Measurements from ENCODE around the gene NBEAL2.

Gene NBEAL2

DNA sequence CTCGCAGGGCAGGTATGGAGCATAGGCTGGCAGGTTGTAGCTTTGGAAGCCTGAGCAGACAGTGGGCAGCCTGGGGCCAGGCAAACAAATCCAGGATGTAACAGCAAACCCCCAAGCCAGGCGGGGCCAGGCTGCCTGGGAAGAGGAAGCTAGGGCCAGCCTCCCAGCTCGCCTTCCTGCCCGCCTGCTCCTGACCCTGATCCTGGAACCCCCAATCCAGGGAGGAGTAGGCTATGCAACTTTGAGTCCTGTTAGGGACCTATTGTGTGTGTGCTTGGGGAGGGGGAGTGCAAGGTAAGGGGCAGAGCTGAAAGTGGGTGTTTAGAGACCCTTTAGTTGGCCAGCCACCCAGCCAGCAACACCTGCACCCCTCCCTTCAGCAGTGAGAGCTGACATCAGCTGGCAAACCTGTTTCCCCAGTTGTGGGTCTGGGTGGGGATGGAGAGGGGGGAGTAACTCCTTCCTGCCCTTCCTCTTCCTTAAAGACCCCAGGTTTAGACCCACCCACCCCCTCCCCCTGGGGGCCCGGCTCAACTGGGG lies 2.5 kb downstream of the NBEAL2 start:
- Histone ChIP-seq H3K27me3 (ENCODE audit: insufficient read depth, low read length) (peaks cover 11% of the 10 kb centered on the region; the same call in 1 of the 2 replicates), H3K4me3 (ENCODE audit: low read length) (0 out of 2 replicates have a peak overlapping the region, but pooled peaks have one; percentile 6), H3K27ac (ENCODE audit: low read depth, low read length) (no peak overlapping the region), H3K9me3 (ENCODE audit: insufficient read depth, low read depth, low read length) (no peaks in the 10 kb centered on the region), H3K4me1 (ENCODE audit: insufficient read depth, low read length) (peaks cover 12% of the 10 kb centered on the region), H3K36me3 (ENCODE audit: insufficient read depth, low read length) (no peaks in the 10 kb centered on the region), H3K9ac (ENCODE audit: low read depth, low read length) (no peak overlapping the region)
- 49% methylated on average over 5 of the region's 5 CpGs for WGBS

DNA sequence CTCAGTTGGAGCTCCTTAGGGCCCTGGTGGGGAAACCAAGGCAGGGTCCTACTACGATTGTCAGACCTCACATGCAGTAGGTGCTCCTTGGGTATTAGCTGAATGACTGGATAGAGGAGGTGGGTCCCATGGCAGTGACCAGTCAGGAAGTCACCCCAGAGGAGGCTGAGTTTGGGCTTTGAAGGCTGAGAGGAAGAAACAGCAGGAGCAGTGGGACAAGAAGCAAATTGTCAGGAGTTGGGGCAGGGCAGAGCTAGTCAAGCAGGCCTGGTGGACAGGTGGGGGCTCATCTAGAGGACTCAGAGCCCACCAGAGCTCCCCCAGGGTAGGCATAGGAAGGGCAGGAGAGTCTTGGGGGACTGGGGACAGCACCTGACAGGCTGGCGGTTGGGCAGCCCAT lies 3.1 kb downstream of the NBEAL2 start:
- no peak overlapping the region for H3K27ac ChIP-seq (ENCODE audit: low read depth, low read length)
- no peak overlapping the region for H3K4me3 ChIP-seq (ENCODE audit: low read length)
- H3K4me1 ChIP-seq (ENCODE audit: insufficient read depth, low read length): peaks cover 12% of the 10 kb centered on the region

DNA sequence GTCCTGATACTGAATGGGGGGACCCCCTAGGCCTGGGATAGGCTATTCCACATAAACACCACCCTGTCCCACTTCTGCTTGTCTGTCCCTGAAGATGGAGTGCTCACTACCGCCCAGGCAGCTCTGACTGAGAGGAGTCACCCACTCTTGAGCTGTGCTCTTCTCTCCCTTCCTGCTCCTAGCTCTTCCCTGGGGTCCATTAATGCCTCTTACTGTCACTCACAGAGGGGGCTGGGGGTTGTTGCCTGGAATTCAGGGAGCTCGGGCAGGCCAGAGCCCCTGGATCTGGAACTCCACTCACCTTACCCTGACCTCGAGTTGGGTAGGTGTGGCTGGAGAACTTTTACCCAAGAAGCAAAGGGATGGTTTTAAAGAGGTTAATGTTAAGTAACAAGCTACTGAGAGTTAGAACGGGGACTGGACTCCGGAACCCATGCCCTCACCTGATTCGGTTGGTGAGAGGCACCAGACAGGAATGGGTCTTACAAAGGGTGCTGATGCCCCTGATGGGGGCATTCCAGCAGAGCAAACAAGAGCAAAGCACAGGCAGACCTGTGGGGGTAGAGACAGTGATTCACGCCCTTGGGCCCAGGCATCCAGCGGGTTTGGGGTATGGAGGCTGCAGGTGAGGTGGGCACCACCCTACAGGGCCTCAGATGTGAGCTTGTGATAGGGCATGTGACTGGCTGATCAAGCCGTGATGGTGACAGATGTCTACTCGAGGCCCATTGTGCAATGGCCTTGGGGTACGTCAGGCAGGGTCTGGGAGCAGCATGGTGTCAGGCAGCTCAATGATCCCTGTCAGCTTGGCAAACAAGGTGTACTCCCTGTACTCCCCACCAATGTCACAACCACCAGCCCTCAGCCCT lies 5.4 kb downstream of the NBEAL2 start:
- no peaks in the 10 kb centered on the region for H3K9me3 ChIP-seq (ENCODE audit: insufficient read depth, low read depth, low read length)
- H3K9ac ChIP-seq (ENCODE audit: low read depth, low read length): no peak overlapping the region
- peaks cover 11% of the 10 kb centered on the region; the same call in 1 of the 2 replicates for H3K27me3 ChIP-seq (ENCODE audit: insufficient read depth, low read length)
- no peak overlapping the region for H3K4me3 ChIP-seq (ENCODE audit: low read length)
- WGBS: 91% methylated on average over 11 of the region's 11 CpGs
- peaks cover 15% of the 10 kb centered on the region for H3K4me1 ChIP-seq (ENCODE audit: insufficient read depth, low read length)
- H3K27ac ChIP-seq (ENCODE audit: low read depth, low read length): no peak overlapping the region
- peaks cover 3% of the 10 kb centered on the region; the same call in 1 of the 2 replicates for H3K36me3 ChIP-seq (ENCODE audit: insufficient read depth, low read length)

More for the DNA sequence above, 3.1 kb downstream of the NBEAL2 start:
- Histone ChIP-seq H3K9me3 (ENCODE audit: insufficient read depth, low read depth, low read length) (no peaks in the 10 kb centered on the region), H3K9ac (ENCODE audit: low read depth, low read length) (no peak overlapping the region), H3K36me3 (ENCODE audit: insufficient read depth, low read length) (no peaks in the 10 kb centered on the region), H3K27me3 (ENCODE audit: insufficient read depth, low read length) (peaks cover 11% of the 10 kb centered on the region; the same call in 1 of the 2 replicates)
- WGBS: 90% methylated on average over 2 of the region's 2 CpGs

DNA sequence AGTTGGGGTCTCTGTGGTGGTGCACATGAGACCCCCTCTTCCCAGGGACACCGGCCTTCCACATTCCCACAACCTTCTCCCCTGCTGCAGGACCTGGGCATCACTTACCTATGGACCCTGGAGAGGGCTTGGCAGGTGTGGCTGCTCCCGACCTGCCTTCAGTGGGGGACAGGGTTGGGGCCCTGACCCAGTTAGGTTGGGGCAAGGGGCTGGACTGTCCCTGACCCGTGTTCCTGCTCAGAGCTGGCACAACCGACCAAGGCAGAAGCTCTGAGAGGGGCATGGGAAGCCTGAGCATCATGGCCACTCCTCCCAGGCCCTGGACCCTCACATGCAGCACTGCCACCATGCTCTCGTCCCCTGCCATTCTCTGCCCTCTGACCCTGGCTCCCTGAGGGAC lies 6.1 kb downstream of the NBEAL2 start:
- H3K9ac ChIP-seq (ENCODE audit: low read depth, low read length): no peak overlapping the region
- H3K4me1 ChIP-seq (ENCODE audit: insufficient read depth, low read length): peaks cover 10% of the 10 kb centered on the region
- peaks cover 3% of the 10 kb centered on the region; the same call in 1 of the 2 replicates for H3K36me3 ChIP-seq (ENCODE audit: insufficient read depth, low read length)
- H3K4me3 ChIP-seq (ENCODE audit: low read length): no peak overlapping the region
- 97% methylated on average over 5 of the region's 5 CpGs for WGBS
- peaks cover 4% of the 10 kb centered on the region; the same call in 1 of the 2 replicates for H3K27me3 ChIP-seq (ENCODE audit: insufficient read depth, low read length)
- H3K27ac ChIP-seq (ENCODE audit: low read depth, low read length): no peak overlapping the region
- no peaks in the 10 kb centered on the region for H3K9me3 ChIP-seq (ENCODE audit: insufficient read depth, low read depth, low read length)

DNA sequence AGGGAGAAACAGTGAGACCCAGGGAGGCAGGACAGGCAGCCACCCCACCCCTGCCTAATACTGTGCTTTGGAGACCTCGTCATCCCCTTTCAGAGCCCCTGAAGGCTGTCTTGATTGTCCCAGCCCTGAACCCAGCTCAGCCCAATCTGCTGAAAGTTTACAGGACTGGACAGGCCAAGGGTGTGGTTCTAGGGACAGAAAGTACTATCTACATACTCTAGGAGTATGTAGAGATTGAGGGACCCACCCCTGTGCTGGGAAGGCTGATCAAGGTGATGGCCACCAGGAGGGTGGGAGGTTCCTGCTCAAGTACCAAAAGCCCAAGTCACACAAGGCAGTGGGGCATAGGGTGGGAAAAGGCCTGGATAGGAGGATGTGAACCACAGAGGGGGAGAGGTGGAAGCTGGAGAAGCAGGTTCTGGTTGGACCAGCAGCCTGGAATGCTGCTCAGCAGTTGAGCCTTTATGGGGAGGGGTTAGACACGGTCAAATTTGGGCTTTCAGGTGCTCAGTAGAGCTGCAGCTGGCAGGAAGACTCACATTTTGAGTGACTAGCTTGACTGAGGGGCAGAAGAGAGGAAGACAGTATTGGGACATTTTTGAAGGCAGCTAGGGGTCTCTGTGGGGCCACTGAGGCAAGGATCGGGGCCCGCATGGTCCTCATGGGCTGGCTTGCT lies 6.7 kb downstream of the NBEAL2 start:
- Histone ChIP-seq H3K9ac (ENCODE audit: low read depth, low read length) (no peak overlapping the region), H3K27me3 (ENCODE audit: insufficient read depth, low read length) (no peaks in the 10 kb centered on the region), H3K4me1 (ENCODE audit: insufficient read depth, low read length) (peaks cover 9% of the 10 kb centered on the region), H3K27ac (ENCODE audit: low read depth, low read length) (no peak overlapping the region), H3K9me3 (ENCODE audit: insufficient read depth, low read depth, low read length) (no peaks in the 10 kb centered on the region), H3K36me3 (ENCODE audit: insufficient read depth, low read length) (peaks cover 3% of the 10 kb centered on the region; the same call in 1 of the 2 replicates), H3K4me3 (ENCODE audit: low read length) (no peak overlapping the region)
- 94% methylated on average over 4 of the region's 4 CpGs for WGBS

DNA sequence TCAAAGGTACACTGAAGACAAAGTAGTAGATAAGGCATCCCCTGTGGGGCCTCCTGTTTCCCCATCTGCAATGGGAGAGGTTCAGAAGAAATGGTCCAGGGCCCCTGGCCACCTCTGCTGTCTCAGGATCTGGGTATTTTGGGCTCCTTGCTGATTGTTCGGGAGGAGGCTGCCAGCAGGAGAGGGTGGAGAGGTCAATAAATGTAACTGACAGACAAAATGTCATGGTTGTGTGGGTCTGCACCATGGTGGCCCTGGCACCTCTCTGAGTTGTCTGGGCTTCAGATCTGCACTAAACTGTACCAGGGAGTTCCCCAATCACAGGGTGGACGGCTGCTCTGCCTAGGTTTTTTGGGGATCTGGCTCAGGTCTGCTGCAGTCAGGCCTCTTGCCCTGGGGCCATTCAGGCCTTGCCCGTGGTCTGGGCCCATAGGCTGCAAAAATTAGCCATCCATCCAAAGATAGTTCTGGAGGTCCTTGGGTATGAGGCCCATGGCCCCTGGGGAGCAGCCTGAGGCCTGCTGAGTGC lies 7.4 kb downstream of the NBEAL2 start:
- Histone ChIP-seq H3K27ac (ENCODE audit: low read depth, low read length) (no peak overlapping the region), H3K4me3 (ENCODE audit: low read length) (no peak overlapping the region), H3K4me1 (ENCODE audit: insufficient read depth, low read length) (peaks cover 4% of the 10 kb centered on the region), H3K27me3 (ENCODE audit: insufficient read depth, low read length) (no peaks in the 10 kb centered on the region), H3K9ac (ENCODE audit: low read depth, low read length) (no peak overlapping the region), H3K36me3 (ENCODE audit: insufficient read depth, low read length) (peaks cover 3% of the 10 kb centered on the region; the same call in 1 of the 2 replicates), H3K9me3 (ENCODE audit: insufficient read depth, low read depth, low read length) (no peaks in the 10 kb centered on the region)
- WGBS: 89% methylated on average over 3 of the region's 3 CpGs

DNA sequence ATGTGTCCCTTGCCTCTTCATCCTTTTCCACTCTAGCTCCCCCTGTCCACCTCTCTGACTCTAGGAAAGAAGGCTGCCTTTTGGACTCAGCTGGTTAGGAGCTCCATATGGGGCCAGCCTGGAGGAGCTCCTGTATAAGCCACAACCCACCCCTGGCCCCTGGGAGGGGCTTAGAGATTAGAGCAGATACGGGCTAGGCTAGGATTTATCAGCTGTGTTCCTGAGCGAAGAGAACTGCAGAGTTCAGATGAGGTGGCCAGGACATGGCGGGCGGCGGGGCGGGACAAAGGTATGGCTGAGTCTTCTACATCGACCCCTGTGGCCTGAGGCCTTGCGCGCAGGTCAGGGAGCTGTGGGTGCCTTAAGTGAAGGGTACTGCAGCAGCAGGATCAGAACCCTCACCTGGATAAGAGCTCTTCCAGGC lies 7.9 kb downstream of the NBEAL2 start:
- Histone ChIP-seq H3K9ac (ENCODE audit: low read depth, low read length) (0 out of 2 replicates have a peak overlapping the region, but pooled peaks have one; percentile 10), H3K36me3 (ENCODE audit: insufficient read depth, low read length) (peaks cover 3% of the 10 kb centered on the region; the same call in 1 of the 2 replicates), H3K9me3 (ENCODE audit: insufficient read depth, low read depth, low read length) (no peaks in the 10 kb centered on the region), H3K4me3 (ENCODE audit: low read length) (no peak overlapping the region), H3K27me3 (ENCODE audit: insufficient read depth, low read length) (no peaks in the 10 kb centered on the region), H3K4me1 (ENCODE audit: insufficient read depth, low read length) (peaks cover 3% of the 10 kb centered on the region; the same call in 1 of the 2 replicates), H3K27ac (ENCODE audit: low read depth, low read length) (peak overlapping the region; percentile 42)
- WGBS: 82% methylated on average over 9 of the region's 9 CpGs

DNA sequence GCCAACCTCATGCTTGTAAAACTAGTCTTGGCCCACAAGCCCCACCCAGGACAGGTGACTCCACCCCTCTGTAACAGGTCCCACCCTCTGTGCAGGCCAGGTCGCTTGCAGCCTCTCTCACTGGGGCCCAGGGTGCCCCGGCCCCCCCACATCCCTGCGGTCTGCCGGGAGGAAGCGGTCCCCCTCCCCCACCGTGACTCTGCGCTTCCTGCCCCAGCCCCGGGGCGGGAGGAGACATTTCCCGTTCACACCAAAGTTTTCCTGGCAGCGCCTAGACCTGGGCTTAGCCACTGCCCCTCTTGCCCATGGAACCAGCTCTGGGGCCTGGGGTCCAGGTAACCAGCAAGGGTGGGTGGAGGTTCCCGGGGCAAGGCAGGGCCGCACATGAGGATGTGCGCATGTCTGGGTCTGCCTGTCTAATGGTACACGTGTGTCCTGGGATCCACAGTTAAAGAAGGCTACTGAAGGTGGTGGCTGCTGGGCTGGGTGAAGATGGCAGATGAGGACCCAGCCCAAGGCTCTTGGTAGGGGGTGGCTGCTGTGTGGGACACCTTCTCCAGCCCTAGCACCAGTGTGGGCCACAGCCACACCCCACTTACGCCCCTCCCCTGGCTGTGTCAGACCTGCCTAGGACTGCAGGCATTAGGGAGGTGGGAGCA lies 8.4 kb downstream of the NBEAL2 start:
- WGBS: 47% methylated on average over 16 of the region's 16 CpGs
- Histone ChIP-seq H3K4me1 (ENCODE audit: insufficient read depth, low read length) (peaks cover 3% of the 10 kb centered on the region; the same call in 1 of the 2 replicates), H3K27ac (ENCODE audit: low read depth, low read length) (peak overlapping the region; percentile 42), H3K9ac (ENCODE audit: low read depth, low read length) (peak overlapping the region; percentile 63), H3K36me3 (ENCODE audit: insufficient read depth, low read length) (peaks cover 3% of the 10 kb centered on the region; the same call in 1 of the 2 replicates), H3K9me3 (ENCODE audit: insufficient read depth, low read depth, low read length) (no peaks in the 10 kb centered on the region), H3K4me3 (ENCODE audit: low read length) (no peak overlapping the region), H3K27me3 (ENCODE audit: insufficient read depth, low read length) (no peaks in the 10 kb centered on the region)

DNA sequence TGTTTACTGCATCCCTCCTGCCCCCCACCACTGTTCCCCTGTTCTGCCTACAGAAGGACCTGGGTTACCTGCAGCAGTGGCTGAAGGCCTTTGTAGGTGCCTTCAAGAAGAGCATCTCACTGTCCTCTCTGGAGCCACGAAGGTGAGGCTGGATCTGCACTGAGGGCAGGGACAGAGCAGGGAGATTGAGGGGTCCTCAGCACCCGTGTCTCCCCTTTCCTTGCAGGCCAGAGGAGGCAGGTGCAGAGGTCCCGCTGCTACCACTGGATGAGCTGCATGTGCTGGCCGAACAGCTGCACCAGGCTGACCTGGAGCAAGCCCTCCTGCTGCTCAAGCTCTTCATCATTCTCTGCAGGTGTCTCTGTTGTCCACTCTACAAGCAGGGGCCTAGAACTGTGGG lies 9.2 kb downstream of the NBEAL2 start:
- no peak overlapping the region for H3K4me3 ChIP-seq (ENCODE audit: low read length)
- H3K36me3 ChIP-seq (ENCODE audit: insufficient read depth, low read length): peaks cover 3% of the 10 kb centered on the region; the same call in 1 of the 2 replicates
- H3K27ac ChIP-seq (ENCODE audit: low read depth, low read length): no peak overlapping the region
- WGBS: 89% methylated on average over 4 of the region's 4 CpGs
- peaks cover 3% of the 10 kb centered on the region; the same call in 1 of the 2 replicates for H3K4me1 ChIP-seq (ENCODE audit: insufficient read depth, low read length)
- H3K27me3 ChIP-seq (ENCODE audit: insufficient read depth, low read length): no peaks in the 10 kb centered on the region
- H3K9me3 ChIP-seq (ENCODE audit: insufficient read depth, low read depth, low read length): no peaks in the 10 kb centered on the region
- no peak overlapping the region for H3K9ac ChIP-seq (ENCODE audit: low read depth, low read length)

DNA sequence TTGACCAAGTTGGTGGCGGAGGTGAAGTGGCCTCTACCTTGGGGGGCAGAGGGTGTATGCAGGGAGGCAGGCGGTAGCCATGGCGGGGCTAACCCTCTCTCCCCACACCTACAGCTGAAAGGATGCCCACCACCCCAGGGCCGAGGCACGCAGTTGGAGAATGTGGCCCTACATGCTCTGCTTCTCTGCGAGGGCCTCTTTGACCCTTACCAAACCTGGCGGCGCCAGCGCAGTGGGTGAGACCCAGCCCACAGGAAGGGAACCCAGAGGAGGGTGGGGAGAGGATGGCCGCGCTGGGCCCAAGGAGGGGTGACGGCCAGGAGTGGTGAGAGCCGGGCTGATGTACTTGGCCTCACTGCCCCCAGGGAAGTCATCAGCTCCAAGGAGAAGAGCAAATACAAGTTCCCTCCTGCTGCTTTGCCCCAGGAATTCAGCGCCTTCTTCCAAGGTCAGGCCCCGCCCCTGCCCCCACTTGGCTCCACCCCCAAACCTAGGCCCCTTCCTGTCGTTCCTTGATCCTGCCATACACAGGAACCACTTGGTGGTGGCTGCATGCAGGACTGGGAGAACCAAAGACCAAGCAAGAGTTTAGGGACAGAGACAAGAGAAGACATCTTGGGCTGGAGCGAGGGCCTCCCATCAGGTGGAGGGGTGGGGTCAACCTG lies 9.8 kb downstream of the NBEAL2 start:
- no peaks in the 10 kb centered on the region for H3K27me3 ChIP-seq (ENCODE audit: insufficient read depth, low read length)
- H3K36me3 ChIP-seq (ENCODE audit: insufficient read depth, low read length): peaks cover 3% of the 10 kb centered on the region; the same call in 1 of the 2 replicates
- no peak overlapping the region for H3K9ac ChIP-seq (ENCODE audit: low read depth, low read length)
- H3K9me3 ChIP-seq (ENCODE audit: insufficient read depth, low read depth, low read length): no peaks in the 10 kb centered on the region
- WGBS: 89% methylated on average over 15 of the region's 17 CpGs
- H3K27ac ChIP-seq (ENCODE audit: low read depth, low read length): no peak overlapping the region
- H3K4me1 ChIP-seq (ENCODE audit: insufficient read depth, low read length): peaks cover 3% of the 10 kb centered on the region; the same call in 1 of the 2 replicates
- no peak overlapping the region for H3K4me3 ChIP-seq (ENCODE audit: low read length)

Measured in HUES64 (cell line).